Activated T-cell treated with anti-CD3 and anti-CD28 coated beads, Interleukin-2, amount 50 U/mL, for 24 hours (primary cell): ENCODE results near the gene NKAPD1.
A peak's percentile ranks its signal among the peaks of the same experiment; 100 is the strongest.
"Not testable (repeated sequence)": the region's sequence is repeated elsewhere in the genome, so short reads cannot be mapped to it uniquely, and the experiment has no call there.

Experiments
- DNase-seq: peaks from one replicate; pipeline ENCODE4 v3.0.0-alpha.2; 2020
- H3K27ac Mint-ChIP-seq: 2 replicates; pipeline ENCODE4 v1.8.0; 2020; ENCODE audit warnings: mild to moderate bottlenecking, mixed read lengths
- H3K27me3 Mint-ChIP-seq: 2 replicates; pipeline ENCODE4 v1.8.0; 2020; ENCODE audit warnings: mixed read lengths
- H3K36me3 Mint-ChIP-seq: 2 replicates; pipeline ENCODE4 v1.8.0; 2020; ENCODE audit warnings: low read depth, mixed read lengths
- H3K4me1 Mint-ChIP-seq: 2 replicates; pipeline ENCODE4 v1.8.0; 2020; ENCODE audit warnings: low read depth, mixed read lengths
- H3K4me3 Mint-ChIP-seq: 2 replicates; pipeline ENCODE4 v1.8.0; 2020; ENCODE audit warnings: mild to moderate bottlenecking, moderate library complexity, mixed read lengths
- H3K9me3 Mint-ChIP-seq: 2 replicates; pipeline ENCODE4 v1.8.0; 2020; ENCODE audit warnings: mixed read lengths

Gene NKAPD1

GRCh38 chr11:112073941-112074811 is at the start of gene NKAPD1, which contains the start of gene PIH1D2:
TSS of gene NKAPD1 (plus strand) at chr11:112074299. CDS start at chr11:112075575, 1,276 bp downstream.
TSS of gene PIH1D2 (minus strand) at chr11:112074017. CDS start at chr11:112073174, 843 bp downstream.
- H3K27ac Mint-ChIP-seq = peak within 1 kb of the TSS; percentile 99
- H3K4me1 Mint-ChIP-seq = peaks cover 31% of the 10 kb centered on the region
- H3K4me3 Mint-ChIP-seq = peak within 1 kb of the TSS; percentile 98
- H3K9me3 Mint-ChIP-seq = no peaks in the 10 kb centered on the region
- peak; percentile 85 for DNase-seq
- peaks cover 13% of the 10 kb centered on the region for H3K27me3 Mint-ChIP-seq
- H3K36me3 Mint-ChIP-seq = peaks cover 51% of the 10 kb centered on the region

GRCh38 chr11:112024773-112025678 is 49.1 kb upstream of the NKAPD1 start, which contains the start of gene DLAT:
TSS of gene DLAT (plus strand) at chr11:112025408. CDS start at chr11:112025473, 65 bp downstream.
- no peaks in the 10 kb centered on the region for H3K27me3 Mint-ChIP-seq
- H3K36me3 Mint-ChIP-seq = peaks cover 70% of the 10 kb centered on the region
- DNase-seq = peak; percentile 92
- peak within 1 kb of the TSS; percentile 100 for H3K27ac Mint-ChIP-seq
- peak within 1 kb of the TSS; percentile 100 for H3K4me3 Mint-ChIP-seq
- H3K4me1 Mint-ChIP-seq = peaks cover 32% of the 10 kb centered on the region
- no peaks in the 10 kb centered on the region for H3K9me3 Mint-ChIP-seq

GRCh38 chr11:112025707-112026106 is 48.4 kb upstream of the NKAPD1 start:
- Mint-ChIP-seq H3K27ac (peak overlapping the region; percentile 100), H3K36me3 (peaks cover 70% of the 10 kb centered on the region), H3K27me3 (no peaks in the 10 kb centered on the region), H3K9me3 (no peaks in the 10 kb centered on the region), H3K4me1 (peaks cover 35% of the 10 kb centered on the region), H3K4me3 (peak overlapping the region; percentile 100)
- DNase-seq = no peak

- H3K27me3 Mint-ChIP-seq, H3K4me3 Mint-ChIP-seq, H3K27ac Mint-ChIP-seq, H3K9me3 Mint-ChIP-seq, DNase-seq: not testable (repeated sequence)
- peaks cover 72% of the 10 kb centered on the region for H3K36me3 Mint-ChIP-seq
- peaks cover 35% of the 10 kb centered on the region for H3K4me1 Mint-ChIP-seq
Observed at GRCh38 chr11:112026784-112027410, 47.2 kb upstream of the NKAPD1 start.

GRCh38 chr11:112029460-112029859 is 44.6 kb upstream of the NKAPD1 start:
- Mint-ChIP-seq H3K4me3 (no peak overlapping the region), H3K4me1 (peaks cover 26% of the 10 kb centered on the region), H3K27me3 (no peaks in the 10 kb centered on the region), H3K27ac (peak overlapping the region; percentile 51), H3K36me3 (peaks cover 78% of the 10 kb centered on the region), H3K9me3 (no peaks in the 10 kb centered on the region)
- DNase-seq = no peak

GRCh38 chr11:112033902-112034301 is 40.2 kb upstream of the NKAPD1 start:
- peaks cover 85% of the 10 kb centered on the region for H3K36me3 Mint-ChIP-seq
- H3K4me1 Mint-ChIP-seq = peaks cover 11% of the 10 kb centered on the region
- H3K27ac Mint-ChIP-seq = no peak overlapping the region
- no peaks in the 10 kb centered on the region for H3K27me3 Mint-ChIP-seq
- no peaks in the 10 kb centered on the region for H3K9me3 Mint-ChIP-seq
- no peak for DNase-seq
- H3K4me3 Mint-ChIP-seq = no peak overlapping the region

- Mint-ChIP-seq H3K9me3 (no peaks in the 10 kb centered on the region), H3K36me3 (peaks cover 81% of the 10 kb centered on the region), H3K4me3 (no peak overlapping the region), H3K27ac (peak overlapping the region; percentile 44), H3K4me1 (peaks cover 10% of the 10 kb centered on the region), H3K27me3 (no peaks in the 10 kb centered on the region)
- DNase-seq = no peak
Observed at GRCh38 chr11:112037527-112037926, 36.6 kb upstream of the NKAPD1 start.

- Mint-ChIP-seq H3K36me3 (peaks cover 91% of the 10 kb centered on the region), H3K9me3 (no peaks in the 10 kb centered on the region), H3K4me1 (peaks cover 17% of the 10 kb centered on the region), H3K27ac (peak overlapping the region; percentile 0), H3K27me3 (no peaks in the 10 kb centered on the region), H3K4me3 (no peak overlapping the region)
- no peak for DNase-seq
Observed at GRCh38 chr11:112042161-112042960, 31.7 kb upstream of the NKAPD1 start.

GRCh38 chr11:112042961-112043304 is 31.2 kb upstream of the NKAPD1 start:
- H3K4me3 Mint-ChIP-seq = no peak overlapping the region
- DNase-seq = no peak
- H3K4me1 Mint-ChIP-seq = peaks cover 21% of the 10 kb centered on the region
- H3K9me3 Mint-ChIP-seq = no peaks in the 10 kb centered on the region
- no peaks in the 10 kb centered on the region for H3K27me3 Mint-ChIP-seq
- peaks cover 91% of the 10 kb centered on the region for H3K36me3 Mint-ChIP-seq
- no peak overlapping the region for H3K27ac Mint-ChIP-seq

- Mint-ChIP-seq H3K36me3 (peaks cover 94% of the 10 kb centered on the region), H3K4me3 (no peak overlapping the region), H3K27ac (no peak overlapping the region), H3K9me3 (no peaks in the 10 kb centered on the region), H3K27me3 (no peaks in the 10 kb centered on the region), H3K4me1 (peaks cover 37% of the 10 kb centered on the region)
- no peak for DNase-seq
Observed at GRCh38 chr11:112044961-112045360, 29.1 kb upstream of the NKAPD1 start.

GRCh38 chr11:112046647-112047046 is 27.5 kb upstream of the NKAPD1 start:
- not testable (repeated sequence) for DNase-seq, H3K27ac Mint-ChIP-seq, H3K27me3 Mint-ChIP-seq, H3K4me3 Mint-ChIP-seq, H3K9me3 Mint-ChIP-seq
- peaks cover 38% of the 10 kb centered on the region for H3K4me1 Mint-ChIP-seq
- H3K36me3 Mint-ChIP-seq = peaks cover 99% of the 10 kb centered on the region

- Mint-ChIP-seq H3K4me1 (peaks cover 28% of the 10 kb centered on the region), H3K36me3 (peaks cover 95% of the 10 kb centered on the region), H3K27ac (peak overlapping the region; percentile 18)
- not testable (repeated sequence) for H3K9me3 Mint-ChIP-seq, DNase-seq, H3K4me3 Mint-ChIP-seq, H3K27me3 Mint-ChIP-seq
Observed at GRCh38 chr11:112048256-112048655, 25.8 kb upstream of the NKAPD1 start.

GRCh38 chr11:112049777-112050176 is 24.3 kb upstream of the NKAPD1 start:
- Mint-ChIP-seq H3K4me3 (no peak overlapping the region), H3K4me1 (peaks cover 28% of the 10 kb centered on the region), H3K27me3 (no peaks in the 10 kb centered on the region), H3K9me3 (no peaks in the 10 kb centered on the region), H3K27ac (no peak overlapping the region), H3K36me3 (peaks cover 94% of the 10 kb centered on the region)
- no peak for DNase-seq
